ENCODE results near the gene MCTP1.

Gene MCTP1

DNA sequence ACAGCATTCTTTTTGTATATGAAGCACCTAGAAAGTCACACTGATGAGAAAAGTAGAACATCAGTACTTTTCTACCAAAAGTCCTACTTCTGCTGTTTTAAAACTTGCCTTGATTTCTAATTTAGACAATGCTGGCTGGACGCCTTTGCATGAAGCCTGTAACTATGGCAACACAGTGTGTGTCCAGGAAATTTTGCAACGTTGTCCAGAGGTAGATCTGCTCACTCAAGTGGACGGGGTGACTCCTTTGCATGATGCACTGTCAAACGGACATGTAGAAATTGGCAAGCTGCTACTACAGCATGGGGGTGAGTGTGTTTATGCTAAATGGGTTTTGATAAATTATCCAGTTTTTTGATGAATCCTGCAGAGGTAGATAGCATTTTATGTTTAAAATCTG, 592.9 kb downstream of the MCTP1 start:
- peak; percentile 93 for DNase-seq (ENCODE audit: low read depth)
- TF ChIP-seq, protein P1, sequence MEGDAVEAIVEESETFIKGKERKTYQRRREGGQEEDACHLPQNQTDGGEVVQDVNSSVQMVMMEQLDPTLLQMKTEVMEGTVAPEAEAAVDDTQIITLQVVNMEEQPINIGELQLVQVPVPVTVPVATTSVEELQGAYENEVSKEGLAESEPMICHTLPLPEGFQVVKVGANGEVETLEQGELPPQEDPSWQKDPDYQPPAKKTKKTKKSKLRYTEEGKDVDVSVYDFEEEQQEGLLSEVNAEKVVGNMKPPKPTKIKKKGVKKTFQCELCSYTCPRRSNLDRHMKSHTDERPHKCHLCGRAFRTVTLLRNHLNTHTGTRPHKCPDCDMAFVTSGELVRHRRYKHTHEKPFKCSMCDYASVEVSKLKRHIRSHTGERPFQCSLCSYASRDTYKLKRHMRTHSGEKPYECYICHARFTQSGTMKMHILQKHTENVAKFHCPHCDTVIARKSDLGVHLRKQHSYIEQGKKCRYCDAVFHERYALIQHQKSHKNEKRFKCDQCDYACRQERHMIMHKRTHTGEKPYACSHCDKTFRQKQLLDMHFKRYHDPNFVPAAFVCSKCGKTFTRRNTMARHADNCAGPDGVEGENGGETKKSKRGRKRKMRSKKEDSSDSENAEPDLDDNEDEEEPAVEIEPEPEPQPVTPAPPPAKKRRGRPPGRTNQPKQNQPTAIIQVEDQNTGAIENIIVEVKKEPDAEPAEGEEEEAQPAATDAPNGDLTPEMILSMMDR (IDR thresholded peaks at IDR 0.05; ENCODE audit: low read length, missing control alignments) = no peak
- no peak overlapping the region for H3K4me3 ChIP-seq (replicated peaks; ENCODE audit: low read depth, low read length)

DNA sequence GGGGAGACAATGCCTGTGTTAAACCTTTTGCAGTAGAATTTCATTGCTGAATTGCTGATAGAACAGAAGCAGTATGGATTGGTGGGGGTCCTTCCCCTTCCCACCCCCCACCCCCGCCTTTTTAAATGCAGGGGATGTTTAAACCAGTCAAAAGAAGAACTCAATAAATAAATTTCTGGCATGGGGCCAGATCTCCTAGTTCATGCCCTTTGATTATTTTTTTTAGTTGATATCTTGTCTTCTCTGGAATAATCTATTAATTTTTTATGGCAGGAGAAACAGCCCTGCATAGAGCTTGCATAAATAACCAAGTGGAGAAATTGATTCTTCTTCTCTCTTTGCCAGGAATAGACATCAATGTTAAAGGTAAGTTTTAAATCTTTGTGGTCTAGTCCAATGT, 593.6 kb downstream of the MCTP1 start:
- no peak for DNase-seq (ENCODE audit: low read depth)
- TF ChIP-seq, protein P1 (IDR thresholded peaks at IDR 0.05; ENCODE audit: low read length, missing control alignments) = no peak
- H3K4me3 ChIP-seq (replicated peaks; ENCODE audit: low read depth, low read length) = no peak overlapping the region

DNA sequence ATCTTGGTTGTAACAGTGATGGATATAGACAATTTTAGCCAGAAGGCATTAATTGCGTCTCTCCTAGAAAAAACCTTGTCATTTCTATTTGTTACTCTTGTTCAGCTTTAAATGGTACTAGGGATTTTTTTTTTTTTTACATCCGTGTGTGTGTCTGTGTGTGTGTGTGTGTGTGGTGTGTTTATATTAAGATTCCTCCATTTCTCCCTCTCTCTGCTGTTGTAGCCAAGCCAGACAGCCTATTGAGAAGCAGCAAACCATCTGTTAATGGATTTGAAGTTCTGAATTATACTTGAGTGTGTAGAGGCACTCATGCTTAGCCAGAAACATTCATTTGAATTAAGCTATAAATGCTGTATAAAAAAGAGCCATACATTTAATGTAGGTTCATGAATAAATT, 594.1 kb downstream of the MCTP1 start:
- DNase-seq (ENCODE audit: low read depth) = no peak
- no peak overlapping the region for H3K4me3 ChIP-seq (replicated peaks; ENCODE audit: low read depth, low read length)
- TF ChIP-seq, protein P1 (IDR thresholded peaks at IDR 0.05; ENCODE audit: low read length, missing control alignments) = no peak

DNA sequence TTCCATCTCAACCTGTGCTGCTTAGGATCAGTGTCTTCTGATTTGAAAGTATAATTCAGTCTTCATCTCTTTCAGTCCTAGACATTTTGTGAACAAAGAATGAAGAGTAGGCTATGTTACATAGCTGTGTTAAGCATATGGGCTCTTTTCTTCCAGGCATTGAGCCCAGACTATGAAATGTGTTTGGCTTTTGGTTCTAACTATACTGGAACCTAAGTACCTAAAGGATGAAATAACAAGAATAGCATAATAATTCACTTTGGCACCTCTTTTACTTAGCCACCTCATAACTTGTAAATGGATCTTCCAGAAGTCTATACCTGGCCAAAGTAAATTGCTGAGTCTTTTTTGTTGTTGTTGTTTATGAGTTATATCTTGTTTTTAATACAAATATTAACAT, 595.0 kb downstream of the MCTP1 start:
- no peak for DNase-seq (ENCODE audit: low read depth)
- TF ChIP-seq, protein P1 (IDR thresholded peaks at IDR 0.05; ENCODE audit: low read length, missing control alignments) = no peak
- H3K4me3 ChIP-seq (replicated peaks; ENCODE audit: low read depth, low read length) = no peak overlapping the region

DNA sequence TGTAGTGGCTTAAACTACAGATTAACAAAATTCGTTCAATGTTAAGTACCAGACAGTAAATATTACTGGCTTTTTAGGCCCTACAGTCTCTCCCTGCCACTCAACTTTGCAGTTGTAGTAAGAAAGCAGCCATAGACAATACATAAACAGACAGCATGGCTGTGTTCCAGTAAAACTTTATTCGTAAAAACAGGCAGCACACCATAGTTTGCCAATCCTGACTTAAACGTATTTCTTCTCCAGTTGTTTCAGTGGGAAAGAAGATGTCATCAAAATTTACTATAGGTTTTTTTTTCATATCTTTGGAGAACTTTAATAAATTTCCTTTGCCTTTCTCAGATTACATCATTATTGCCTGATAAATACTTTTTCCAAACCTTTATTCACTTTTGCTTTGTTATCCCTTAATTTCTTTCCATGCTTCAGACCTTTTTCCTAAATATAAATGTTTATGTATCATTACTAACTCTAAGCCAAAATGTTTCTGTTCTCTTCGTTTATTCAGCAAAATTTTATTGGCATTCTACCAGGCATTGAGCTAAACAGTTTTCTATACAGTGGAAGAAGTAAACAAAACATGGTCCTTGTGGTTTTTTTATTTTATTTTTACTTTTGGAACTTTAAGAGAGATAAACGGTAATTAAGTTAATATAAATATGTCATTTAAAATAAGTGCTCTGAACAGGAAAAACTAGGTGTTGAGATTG, 601.9 kb downstream of the MCTP1 start:
- DNase-seq (ENCODE audit: low read depth) = no peak
- TF ChIP-seq, protein P1 (IDR thresholded peaks at IDR 0.05; ENCODE audit: low read length, missing control alignments) = no peak

DNA sequence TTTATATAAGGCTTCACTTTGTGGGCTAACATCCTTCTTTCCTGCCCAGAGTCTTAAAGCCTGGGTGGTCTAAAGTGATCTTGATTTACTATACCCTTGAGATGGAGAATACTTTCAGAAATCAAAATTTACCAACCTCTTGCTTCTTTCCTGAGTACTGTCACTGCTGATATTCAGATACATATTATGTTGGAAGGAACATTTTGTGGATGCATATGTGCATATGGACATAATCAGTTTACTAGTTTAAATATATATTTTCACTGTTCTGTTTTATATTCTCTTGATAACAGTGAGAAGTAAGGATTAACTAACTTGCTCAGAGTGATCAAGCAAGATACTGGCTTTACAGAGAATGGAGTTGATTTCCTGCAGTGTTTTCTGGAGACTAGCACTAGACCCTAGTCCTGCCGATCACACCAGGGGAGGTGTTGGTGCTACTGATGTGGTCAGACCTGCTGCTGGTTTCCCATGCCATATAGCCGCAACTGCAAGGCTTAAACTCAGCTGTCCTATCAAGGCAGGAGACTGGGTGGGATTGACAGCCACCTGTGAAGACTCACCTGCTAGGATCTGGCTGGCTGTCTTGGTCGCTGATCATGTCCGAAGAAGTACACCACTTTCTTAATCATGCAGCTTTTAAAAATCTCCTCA, 608.8 kb downstream of the MCTP1 start:
- H3K4me3 ChIP-seq (replicated peaks; ENCODE audit: low read depth, low read length) = no peak overlapping the region
- TF ChIP-seq, protein P1 (IDR thresholded peaks at IDR 0.05; ENCODE audit: low read length, missing control alignments) = no peak
- DNase-seq (ENCODE audit: low read depth) = no peak

More for the DNA sequence above, 601.9 kb downstream of the MCTP1 start:
- no peak overlapping the region for H3K4me3 ChIP-seq (replicated peaks; ENCODE audit: low read depth, low read length)
